Gastrocnemius medialis (tissue), 4 donors: ENCODE results near the gene TBCD.

Experiments
- POLR2A ChIP-seq, 2 donors: fragments of 450-650 bp; IDR thresholded peaks; one replicate each; pipeline ENCODE4 v1.6.1; 2017; ENCODE audit warnings: antibody characterized with exemption in 2 of 2, mild to moderate bottlenecking in 2 of 2, moderate library complexity in 2 of 2
- TF ChIP-seq, protein P1 (sequence below), 5 experiments: fragments of 450-650 bp in 3 of 5; fragments of 200-600 bp in 2 of 5; sonication (generic) in 2 of 5; IDR thresholded peaks in 4 of 5; conservative IDR thresholded peaks in 1 of 5; 1 replicate in 4 of 5; 2 replicates in 1 of 5; pipeline ENCODE4 v1.5.1; 2016 to 2019; ENCODE audit warnings: antibody characterized with exemption in 5 of 5, mild to moderate bottlenecking in 3 of 5, moderate library complexity in 3 of 5

DNA sequence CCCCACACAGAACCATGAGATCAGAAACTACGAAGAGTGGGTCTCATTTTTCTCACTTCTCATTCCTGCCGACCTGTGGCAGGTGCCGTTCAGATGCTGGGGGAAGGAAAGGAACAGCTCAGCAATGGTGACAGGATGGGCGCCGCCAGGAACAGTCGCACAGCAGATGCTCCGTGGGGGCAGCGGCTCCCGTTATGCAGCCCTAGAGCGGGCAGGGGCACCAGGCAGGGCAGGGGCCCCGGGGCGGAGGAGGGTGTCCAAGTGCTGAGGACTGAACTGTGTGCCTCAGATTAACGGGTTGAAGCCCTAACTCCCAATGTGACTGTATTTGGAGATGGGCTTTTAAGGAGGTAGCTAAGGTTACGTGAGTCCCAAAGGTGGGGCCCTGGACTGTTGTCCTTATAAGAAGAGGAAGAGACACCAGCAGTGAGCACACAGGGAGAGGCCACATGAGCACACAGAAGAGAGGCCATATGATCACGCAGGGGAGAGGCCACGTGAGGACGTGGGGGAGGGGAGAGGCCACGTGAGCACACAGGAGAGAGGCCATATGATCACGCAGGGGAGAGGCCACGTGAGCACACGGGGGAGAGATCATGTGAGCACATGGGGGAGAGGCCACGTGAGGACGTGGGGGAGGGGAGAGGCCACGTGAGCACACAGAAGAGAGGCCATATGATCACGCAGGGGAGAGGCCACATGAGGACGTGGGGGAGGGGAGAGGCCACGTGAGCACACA, 231.8 kb downstream of the TBCD start:
- TF ChIP-seq, protein P1, sequence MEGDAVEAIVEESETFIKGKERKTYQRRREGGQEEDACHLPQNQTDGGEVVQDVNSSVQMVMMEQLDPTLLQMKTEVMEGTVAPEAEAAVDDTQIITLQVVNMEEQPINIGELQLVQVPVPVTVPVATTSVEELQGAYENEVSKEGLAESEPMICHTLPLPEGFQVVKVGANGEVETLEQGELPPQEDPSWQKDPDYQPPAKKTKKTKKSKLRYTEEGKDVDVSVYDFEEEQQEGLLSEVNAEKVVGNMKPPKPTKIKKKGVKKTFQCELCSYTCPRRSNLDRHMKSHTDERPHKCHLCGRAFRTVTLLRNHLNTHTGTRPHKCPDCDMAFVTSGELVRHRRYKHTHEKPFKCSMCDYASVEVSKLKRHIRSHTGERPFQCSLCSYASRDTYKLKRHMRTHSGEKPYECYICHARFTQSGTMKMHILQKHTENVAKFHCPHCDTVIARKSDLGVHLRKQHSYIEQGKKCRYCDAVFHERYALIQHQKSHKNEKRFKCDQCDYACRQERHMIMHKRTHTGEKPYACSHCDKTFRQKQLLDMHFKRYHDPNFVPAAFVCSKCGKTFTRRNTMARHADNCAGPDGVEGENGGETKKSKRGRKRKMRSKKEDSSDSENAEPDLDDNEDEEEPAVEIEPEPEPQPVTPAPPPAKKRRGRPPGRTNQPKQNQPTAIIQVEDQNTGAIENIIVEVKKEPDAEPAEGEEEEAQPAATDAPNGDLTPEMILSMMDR (IDR thresholded peaks at IDR 0.05 in 4 of 5, conservative IDR thresholded peaks at IDR 0.05 in 1 of 5) = no peak
- TF ChIP-seq POLR2A (IDR thresholded peaks at IDR 0.05) = no peak
